CD4-positive, alpha-beta T cell treated with Interleukin-15 for 1 hour (primary cell): ENCODE measurements around the gene OR4K17.
"Not testable (repeated sequence)": the region's sequence is repeated elsewhere in the genome, so short reads cannot be mapped to it uniquely, and the experiment has no call there.

Experiments
- DNase-seq: peaks from one replicate; pipeline ENCODE4 v3.0.0-alpha.2; 2020

The OR4K17 gene

DNA sequence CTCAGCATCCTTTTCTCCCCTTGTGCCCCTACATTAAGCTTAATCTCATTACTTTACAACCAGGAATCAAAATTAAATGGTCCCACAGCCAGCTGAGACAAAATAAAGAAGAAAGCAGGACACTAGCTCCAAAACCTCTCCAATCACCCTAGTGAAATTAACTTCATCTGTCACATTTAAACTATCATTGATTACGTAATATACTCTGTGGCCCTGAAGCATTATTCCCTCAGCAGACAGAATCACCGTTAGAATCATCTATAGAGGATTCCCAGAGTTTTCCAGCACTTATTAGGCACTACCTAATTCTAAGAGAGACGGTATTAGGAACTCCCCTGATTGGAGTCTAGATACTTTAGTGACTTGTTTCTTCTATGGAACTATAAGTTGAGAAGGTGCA is at the start of gene OR4K17:
OR4K17 (plus strand) TSS at position 302 of the 400 bp plus-strand sequence. CDS start 6,761 bp downstream, outside the sequence.
- no peak for DNase-seq

DNA sequence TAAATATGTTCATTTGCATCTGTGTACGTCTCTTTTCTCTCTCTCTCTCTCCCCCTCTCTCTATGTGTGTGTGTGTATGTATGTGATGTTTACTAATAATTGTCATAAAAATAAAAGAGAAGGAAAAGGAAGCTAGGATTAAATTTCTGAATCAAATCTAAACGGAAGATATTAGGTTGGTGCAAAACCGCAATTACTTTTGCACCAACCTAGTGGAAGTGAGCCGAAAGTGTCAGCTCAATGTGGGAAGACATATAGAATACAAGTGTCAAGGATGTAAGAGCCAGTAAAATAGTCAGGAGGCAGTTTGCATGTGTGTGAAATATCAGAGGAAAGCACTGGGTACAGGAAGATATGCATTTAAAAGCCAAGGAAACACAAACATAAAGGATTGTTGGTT is 18.5 kb upstream of the OR4K17 start:
- no peak for DNase-seq

- no peak for DNase-seq
Measured at GRCh38 chr14:20093442-20093841, 17.1 kb upstream of the OR4K17 start.

GRCh38 chr14:20098926-20099770 is 11.4 kb upstream of the OR4K17 start:
- DNase-seq = not testable (repeated sequence)

GRCh38 chr14:20112321-20112720 is 1.8 kb downstream of the OR4K17 start:
- no peak for DNase-seq

GRCh38 chr14:20116748-20117147 is 6.2 kb downstream of the OR4K17 start:
- DNase-seq = no peak

DNA sequence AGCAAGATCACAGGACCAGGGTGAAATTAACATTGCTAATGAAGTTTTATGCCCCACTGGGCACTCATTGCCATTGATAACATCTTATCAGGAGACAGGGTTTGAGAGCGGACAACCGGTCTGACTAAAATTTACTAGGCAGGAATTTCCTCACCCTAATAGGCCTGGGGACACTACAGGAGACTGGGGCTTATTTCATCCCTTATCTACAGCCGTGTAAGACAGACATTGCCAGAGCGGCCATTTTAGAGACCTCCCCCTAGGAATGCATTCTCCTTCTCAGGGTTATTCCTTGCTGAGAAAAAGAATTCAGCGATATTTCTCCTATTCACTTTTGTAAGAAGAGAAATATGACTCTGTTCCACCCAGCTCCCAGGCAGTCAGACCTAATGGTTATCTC is 8.3 kb downstream of the OR4K17 start:
- DNase-seq = no peak

DNA sequence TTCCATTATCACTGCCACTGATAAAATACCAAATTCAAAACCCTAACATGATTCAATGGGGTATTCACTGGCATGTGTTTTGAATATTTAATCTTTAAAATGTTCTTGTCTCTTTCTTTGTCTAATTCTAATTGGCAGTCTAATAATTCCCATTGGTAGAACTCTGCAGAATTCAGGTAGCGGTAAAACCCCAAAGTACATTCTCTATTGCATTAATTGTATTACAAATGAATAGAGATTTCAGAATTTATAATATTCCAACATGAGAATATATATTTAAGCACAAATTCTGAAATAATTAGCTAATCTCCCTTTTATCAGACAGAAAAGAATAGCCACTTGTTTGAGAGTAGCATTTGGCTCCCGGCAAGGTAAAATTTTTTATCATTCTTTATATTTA is 28.0 kb downstream of the OR4K17 start, which contains the start of gene OR4N5:
OR4N5 (plus strand) TSS at position 301 of the 400 bp plus-strand sequence. CDS start 4,916 bp downstream, outside the sequence.
- no peak for DNase-seq

DNA sequence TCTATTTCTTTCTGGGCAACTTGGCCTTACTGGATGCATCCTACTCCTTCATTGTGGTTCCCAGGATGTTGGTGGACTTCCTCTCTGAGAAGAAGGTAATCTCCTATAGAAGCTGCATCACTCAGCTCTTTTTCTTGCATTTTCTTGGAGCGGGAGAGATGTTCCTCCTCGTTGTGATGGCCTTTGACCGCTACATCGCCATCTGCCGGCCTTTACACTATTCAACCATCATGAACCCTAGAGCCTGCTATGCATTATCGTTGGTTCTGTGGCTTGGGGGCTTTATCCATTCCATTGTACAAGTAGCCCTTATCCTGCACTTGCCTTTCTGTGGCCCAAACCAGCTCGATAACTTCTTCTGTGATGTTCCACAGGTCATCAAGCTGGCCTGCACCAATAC is 33.4 kb downstream of the OR4K17 start:
- DNase-seq = no peak

DNA sequence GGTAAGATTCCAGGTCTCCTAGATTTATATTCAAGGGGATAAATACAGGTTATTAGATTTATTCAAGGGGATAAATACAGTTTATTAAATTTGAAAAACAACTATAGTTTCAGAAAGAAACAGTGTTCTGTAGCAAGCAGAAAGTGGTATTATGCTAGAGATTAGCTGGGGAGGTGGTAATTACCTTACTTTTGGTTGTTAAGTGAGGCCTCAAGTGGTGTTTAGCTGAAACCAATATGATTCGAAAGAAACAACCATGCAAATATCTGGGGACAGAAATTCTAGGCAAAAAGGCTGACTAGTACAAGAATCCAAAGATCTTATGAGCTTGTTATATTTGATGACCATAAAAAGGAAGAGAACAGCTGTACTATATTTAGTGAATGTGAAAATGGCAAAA is 34.3 kb downstream of the OR4K17 start:
- DNase-seq = no peak

GRCh38 chr14:20164462-20164861 is 53.9 kb downstream of the OR4K17 start:
- no peak for DNase-seq

GRCh38 chr14:20167091-20167490 is 56.6 kb downstream of the OR4K17 start:
- no peak for DNase-seq

GRCh38 chr14:20169852-20170251 is 59.3 kb downstream of the OR4K17 start:
- DNase-seq = not testable (repeated sequence)
